Neuronal stem cell (in vitro differentiated cells): Measurements from ENCODE around the gene MED27.

Experiments
- DNase-seq: peaks from one replicate; pipeline ENCODE4 v3.0.0-alpha.2; 2013; ENCODE audit warnings: low spot score
- H2AFZ ChIP-seq: one replicate; pipeline ENCODE4 v1.6.1; 2013; ENCODE audit warnings: mild to moderate bottlenecking, low read length, inconsistent platforms
- H2AK5ac ChIP-seq: 2 replicates; pipeline ENCODE4 v1.6.1; 2013; ENCODE audit warnings: low read depth, mild to moderate bottlenecking, inconsistent platforms, low read length, moderate library complexity, mixed read lengths
- H2BK120ac ChIP-seq: 2 replicates; pipeline ENCODE4 v1.6.1; 2013; ENCODE audit warnings: low read depth, mild to moderate bottlenecking, inconsistent platforms, low read length, moderate library complexity, mixed read lengths
- H2BK12ac ChIP-seq: one replicate; pipeline ENCODE4 v1.6.1; 2013; ENCODE audit warnings: low read length, inconsistent platforms
- H2BK15ac ChIP-seq: 2 replicates; pipeline ENCODE4 v1.6.1; 2013; ENCODE audit warnings: mild to moderate bottlenecking, low read length, inconsistent platforms, mixed read lengths
- H2BK5ac ChIP-seq: one replicate; pipeline ENCODE4 v1.6.1; 2013; ENCODE audit warnings: inconsistent platforms, mild to moderate bottlenecking, low read length, moderate library complexity
- H3K14ac ChIP-seq: one replicate; pipeline ENCODE4 v1.6.1; 2013; ENCODE audit warnings: low read length, inconsistent platforms
- H3K18ac ChIP-seq: 2 replicates; pipeline ENCODE4 v1.6.1; 2013; ENCODE audit warnings: low read length, inconsistent platforms
- H3K23ac ChIP-seq: 2 replicates; pipeline ENCODE4 v1.6.1; 2013; ENCODE audit warnings: low read depth, mild to moderate bottlenecking, mixed read lengths, low read length, inconsistent platforms; ENCODE audit not compliant: poor library complexity
- H3K27ac ChIP-seq: replicated peaks from 3 replicates; pipeline ENCODE4 v1.5.1; 2013; ENCODE audit warnings: low read length, inconsistent platforms
- H3K27me3 ChIP-seq, 3 experiments: 2 replicates each; pipeline ENCODE4 v1.6.1; 2013; ENCODE audit warnings: low read length in 3 of 3, mild to moderate bottlenecking in 2 of 3, inconsistent platforms in 1 of 3, low read depth in 1 of 3, mixed read lengths in 1 of 3, moderate library complexity in 1 of 3; ENCODE audit not compliant: control insufficient read depth in 3 of 3, insufficient read depth in 3 of 3
- H3K36me3 ChIP-seq, 2 donors: replicated peaks in 1 of 2; 2 replicates each; pipeline ENCODE4 v1.6.1; 2013; ENCODE audit warnings: low read length in 2 of 2; ENCODE audit not compliant: control insufficient read depth in 2 of 2, insufficient read depth in 2 of 2
- H3K4ac ChIP-seq: 2 replicates; pipeline ENCODE4 v1.6.1; 2013; ENCODE audit warnings: inconsistent platforms, mild to moderate bottlenecking, low read length, moderate library complexity
- H3K4me1 ChIP-seq, 2 donors: 1 replicate in 1 of 2; 2 replicates in 1 of 2; pipeline ENCODE4 v1.6.1; 2013; ENCODE audit warnings: low read length in 2 of 2, low read depth in 1 of 2; ENCODE audit not compliant: control insufficient read depth in 2 of 2, insufficient read depth in 1 of 2
- H3K4me2 ChIP-seq: one replicate; pipeline ENCODE4 v1.6.1; 2013; ENCODE audit warnings: mild to moderate bottlenecking, low read length, inconsistent platforms; ENCODE audit not compliant: insufficient read depth, poor library complexity, severe bottlenecking
- H3K4me3 ChIP-seq, 2 donors: 2 replicates each; pipeline ENCODE4 v1.5.1; 2013; ENCODE audit warnings: low read length in 2 of 2, mild to moderate bottlenecking in 2 of 2, inconsistent platforms in 1 of 2, moderate library complexity in 1 of 2
- H3K79me1 ChIP-seq: one replicate; pipeline ENCODE4 v1.6.1; 2013; ENCODE audit warnings: low read depth, mild to moderate bottlenecking, inconsistent platforms, low read length, moderate library complexity
- H3K9ac ChIP-seq: one replicate; pipeline ENCODE4 v1.6.1; 2013; ENCODE audit warnings: mild to moderate bottlenecking, low read depth, low read length, inconsistent platforms; ENCODE audit not compliant: poor library complexity
- H3K9me3 ChIP-seq, 2 donors: replicated peaks in 1 of 2; 2 replicates each; pipeline versions ENCODE3 to v1.6.1; 2013; ENCODE audit warnings: low read length in 2 of 2, mild to moderate bottlenecking in 2 of 2, inconsistent platforms in 1 of 2, low read depth in 1 of 2, mixed read lengths in 1 of 2, moderate library complexity in 1 of 2; ENCODE audit not compliant: control insufficient read depth in 2 of 2, insufficient read depth in 1 of 2
- H4K8ac ChIP-seq: one replicate; pipeline ENCODE4 v1.6.1; 2013; ENCODE audit warnings: low read depth, mild to moderate bottlenecking, inconsistent platforms, low read length, moderate library complexity
- H4K91ac ChIP-seq: one replicate; pipeline ENCODE4 v1.6.1; 2013; ENCODE audit warnings: low read length, low read depth, mild to moderate bottlenecking, inconsistent platforms; ENCODE audit not compliant: poor library complexity
- WGBS, 2 donors: extraction: QIAGEN DNeasy Blood & Tissue Kit; methylation state at CpG; one replicate each; pipeline ENCODE4 v1.1.7; 2013; ENCODE audit warnings: missing lambda C conversion rate in 2 of 2, mixed read lengths in 1 of 2; ENCODE audit not compliant: insufficient read length in 2 of 2, insufficient replicate concordance in 1 of 2; ENCODE audit errors: extremely low coverage in 2 of 2; 5-methylcytosine and 5-hydroxymethylcytosine counted together

The MED27 gene

DNA sequence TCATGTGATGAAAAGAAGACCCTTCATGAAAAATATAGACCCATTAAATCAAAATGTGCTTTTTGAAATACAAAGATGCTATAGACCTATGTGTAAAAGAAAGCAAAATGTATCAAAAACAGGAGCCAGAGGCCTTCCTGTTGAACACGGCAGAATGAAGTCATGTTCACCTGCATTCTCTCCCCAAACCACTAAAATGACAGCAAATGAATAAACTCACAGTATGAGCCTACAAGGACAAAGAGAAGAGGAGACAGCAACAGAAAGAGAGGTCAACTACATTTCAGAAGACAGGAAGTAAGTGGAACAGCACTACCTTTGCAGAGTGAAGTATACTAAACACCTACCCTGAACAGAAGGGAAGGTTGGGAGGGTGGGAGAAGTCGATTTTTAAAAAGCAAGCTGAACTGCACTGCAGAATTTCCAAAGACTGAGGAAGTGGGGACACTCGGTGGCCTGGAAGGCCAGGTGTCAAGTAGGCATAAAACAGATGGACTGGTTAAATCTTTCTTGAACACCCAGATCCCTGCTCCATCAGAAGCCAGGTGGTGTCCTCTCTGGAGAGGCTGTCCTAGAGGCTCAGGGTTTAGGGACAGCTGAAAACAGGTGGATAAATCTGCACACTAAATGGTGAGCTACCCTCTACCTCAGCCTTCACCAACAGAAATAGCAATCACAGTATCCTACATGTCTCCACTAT lies 48.9 kb downstream of the MED27 start:
- H3K4me3 ChIP-seq, result no peak overlapping the region
- H2BK12ac ChIP-seq, result no peak overlapping the region
- H2BK15ac ChIP-seq, result no peak overlapping the region
- H3K27me3 ChIP-seq, result no peaks in the 10 kb centered on the region
- no peak for DNase-seq
- no peak overlapping the region for H3K18ac ChIP-seq
- H3K9me3 ChIP-seq, result no peaks in the 10 kb centered on the region
- peaks cover 2% of the 10 kb centered on the region for H3K79me1 ChIP-seq
- no peak overlapping the region for H3K14ac ChIP-seq
- H3K4me1 ChIP-seq, result peaks cover 10 to 50% of the 10 kb centered on the region in 2 donors
- H2BK120ac ChIP-seq, result no peak overlapping the region
- H4K8ac ChIP-seq, result no peak overlapping the region
- H2BK5ac ChIP-seq, result no peak overlapping the region
- no peak overlapping the region for H2AK5ac ChIP-seq
- H3K23ac ChIP-seq, result no peak overlapping the region
- no peak overlapping the region for H3K27ac ChIP-seq
- H3K36me3 ChIP-seq, result no peaks in the 10 kb centered on the region
- H3K9ac ChIP-seq, result no peak overlapping the region
- no peak overlapping the region for H4K91ac ChIP-seq
- WGBS, 2 donors, result no CpG with 5 or more reads among the region's 3 CpGs
- no peak overlapping the region for H3K4me2 ChIP-seq
- H3K4ac ChIP-seq, result no peak overlapping the region
- H2AFZ ChIP-seq, result no peak overlapping the region

DNA sequence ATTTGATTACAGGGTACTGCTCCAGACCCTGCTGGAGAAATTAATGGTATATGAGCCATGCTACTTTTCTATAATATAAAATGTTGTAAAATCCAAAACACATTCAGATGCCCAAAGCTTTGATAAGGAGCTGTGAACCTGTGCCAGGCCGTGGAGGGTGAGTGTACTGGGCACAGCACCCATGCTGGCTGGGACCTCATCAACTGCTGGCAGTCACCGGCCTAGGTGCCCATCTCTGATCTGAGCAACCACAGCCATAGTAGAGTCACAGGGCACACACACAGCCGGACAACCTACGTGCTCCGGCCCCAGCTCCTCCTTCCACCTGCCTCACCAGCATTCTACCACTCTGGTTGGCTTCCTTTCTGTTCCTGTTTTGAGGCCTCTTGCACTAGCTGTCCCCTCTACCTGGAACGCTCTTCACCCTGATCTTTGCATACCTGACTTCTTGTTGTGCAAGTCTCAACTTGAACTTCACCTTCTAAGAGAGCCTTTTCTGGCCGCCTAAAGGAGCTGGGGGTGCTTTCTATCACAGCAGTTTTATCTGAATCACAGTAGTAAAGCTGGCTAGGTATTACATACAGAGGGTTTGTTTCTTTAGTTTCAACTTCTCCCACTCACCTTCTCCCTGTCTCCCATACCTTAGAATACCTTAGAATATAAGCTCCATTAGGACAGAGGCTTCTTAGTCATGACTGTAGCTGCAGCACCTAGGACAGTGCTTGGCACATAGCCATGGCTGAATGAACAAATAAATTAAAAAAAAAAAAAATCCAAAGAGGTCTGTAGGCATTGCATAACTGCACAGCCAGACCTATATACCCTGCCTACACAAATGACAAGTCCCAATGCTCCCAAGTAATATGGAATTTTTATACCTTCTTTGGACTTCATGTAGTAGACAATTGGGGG lies 51.7 kb downstream of the MED27 start:
- no peaks in the 10 kb centered on the region for H3K27me3 ChIP-seq
- no peak overlapping the region for H3K14ac ChIP-seq
- no peak overlapping the region for H2BK5ac ChIP-seq
- H3K18ac ChIP-seq, result no peak overlapping the region
- no peak overlapping the region for H2AFZ ChIP-seq
- H2BK12ac ChIP-seq, result no peak overlapping the region
- no peak overlapping the region for H3K23ac ChIP-seq
- no peak overlapping the region for H3K9ac ChIP-seq
- H3K9me3 ChIP-seq, result no peaks in the 10 kb centered on the region
- no peak for DNase-seq
- no peak overlapping the region for H2BK120ac ChIP-seq
- no peak overlapping the region for H3K4ac ChIP-seq
- peaks cover 12 to 31% of the 10 kb centered on the region in 2 donors for H3K4me1 ChIP-seq
- H3K36me3 ChIP-seq, result no peaks in the 10 kb centered on the region
- no peak overlapping the region for H2BK15ac ChIP-seq
- peaks cover 2% of the 10 kb centered on the region for H3K79me1 ChIP-seq
- H3K27ac ChIP-seq, result no peak overlapping the region
- no peak overlapping the region for H3K4me2 ChIP-seq
- no peak overlapping the region for H2AK5ac ChIP-seq
- peak overlapping the region; percentile 11 for H4K91ac ChIP-seq
- no peak overlapping the region for H3K4me3 ChIP-seq
- no peak overlapping the region for H4K8ac ChIP-seq
- WGBS, 2 donors, result no CpG with 5 or more reads among the region's 7 CpGs

DNA sequence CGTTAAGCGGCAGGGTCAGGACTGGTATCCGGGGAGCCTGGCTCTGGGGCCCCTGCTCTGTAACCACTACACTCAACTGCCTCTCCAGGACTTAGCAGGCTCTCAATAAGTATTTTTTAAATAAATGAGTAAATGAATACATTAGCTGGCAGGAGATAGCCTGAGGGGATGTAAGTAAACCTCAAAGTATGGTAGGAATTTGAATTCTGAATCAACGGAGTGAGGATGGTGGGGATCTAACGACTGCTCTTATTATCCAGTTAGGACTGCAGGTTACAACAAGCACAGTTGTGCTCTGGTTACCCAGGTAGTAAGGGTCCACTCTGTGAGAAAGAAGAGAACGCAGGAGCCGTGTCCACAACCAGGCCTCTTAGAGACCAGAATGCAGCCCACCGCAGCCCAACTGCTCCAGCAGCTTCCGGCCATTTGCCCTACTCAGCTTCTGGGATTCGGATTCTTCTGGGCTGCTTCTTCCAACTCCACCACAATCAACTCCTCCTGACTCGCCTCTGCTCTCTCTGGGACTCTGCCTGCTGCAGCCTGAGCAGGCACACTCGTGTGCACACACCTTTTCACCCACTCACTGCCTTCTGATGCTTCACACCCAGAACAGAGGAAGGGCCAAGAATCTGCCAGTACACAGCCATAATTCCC lies 52.6 kb downstream of the MED27 start:
- no CpG with 5 or more reads among the region's 12 CpGs for WGBS, 2 donors
- no peak overlapping the region for H3K9ac ChIP-seq

DNA sequence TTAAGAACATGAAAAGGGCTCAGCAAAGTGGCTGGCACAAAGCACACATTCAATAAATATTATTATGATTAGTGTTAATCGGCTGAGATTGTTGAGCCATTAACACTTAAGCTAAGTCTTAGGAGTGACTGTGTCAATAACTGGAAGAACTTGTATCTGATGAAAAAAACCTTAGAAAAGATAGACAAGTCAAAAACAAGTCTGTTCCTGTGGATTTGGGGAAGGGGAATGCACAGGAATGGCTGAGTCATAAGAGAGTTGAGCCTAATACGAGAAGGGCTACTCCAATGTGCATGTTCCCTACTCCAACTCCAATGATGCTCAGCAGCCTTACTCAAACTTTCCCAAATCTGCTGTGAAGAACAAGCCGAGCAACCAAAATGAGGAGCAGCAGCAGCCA lies 53.9 kb downstream of the MED27 start:
- Histone ChIP-seq H3K4me1 (peaks cover 9 to 20% of the 10 kb centered on the region in 2 donors), H3K36me3 (no peaks in the 10 kb centered on the region), H2BK12ac (no peak overlapping the region), H2BK5ac (no peak overlapping the region), H3K4me2 (no peak overlapping the region), H4K91ac (no peak overlapping the region), H2AFZ (no peak overlapping the region), H3K79me1 (peaks cover 2% of the 10 kb centered on the region), H2AK5ac (no peak overlapping the region), H3K27me3 (no peaks in the 10 kb centered on the region), H3K27ac (no peak overlapping the region), H3K23ac (no peak overlapping the region), H3K4ac (no peak overlapping the region), H3K4me3 (no peak overlapping the region), H2BK120ac (no peak overlapping the region), H3K9ac (no peak overlapping the region), H4K8ac (no peak overlapping the region), H3K9me3 (no peaks in the 10 kb centered on the region), H3K14ac (no peak overlapping the region), H3K18ac (no peak overlapping the region), H2BK15ac (no peak overlapping the region)
- no CpG with 5 or more reads among the region's 3 CpGs for WGBS, 2 donors
- DNase-seq, result no peak

More for the DNA sequence above, 52.6 kb downstream of the MED27 start:
- H3K18ac ChIP-seq, result no peak overlapping the region
- H3K4me1 ChIP-seq, result peaks cover 9 to 22% of the 10 kb centered on the region in 2 donors
- no peak overlapping the region for H4K91ac ChIP-seq
- H3K14ac ChIP-seq, result peak overlapping the region; percentile 4
- H2BK5ac ChIP-seq, result no peak overlapping the region
- no peak overlapping the region for H2AFZ ChIP-seq
- no peak overlapping the region for H2AK5ac ChIP-seq
- DNase-seq, result no peak
- H4K8ac ChIP-seq, result no peak overlapping the region
- H3K36me3 ChIP-seq, result no peaks in the 10 kb centered on the region
- H3K9me3 ChIP-seq, result no peaks in the 10 kb centered on the region
- H3K79me1 ChIP-seq, result peaks cover 2% of the 10 kb centered on the region
- no peak overlapping the region for H2BK12ac ChIP-seq
- no peak overlapping the region for H2BK15ac ChIP-seq
- no peak overlapping the region for H3K23ac ChIP-seq
- H3K4ac ChIP-seq, result no peak overlapping the region
- H3K4me2 ChIP-seq, result no peak overlapping the region
- no peak overlapping the region for H3K4me3 ChIP-seq
- no peaks in the 10 kb centered on the region for H3K27me3 ChIP-seq
- H3K27ac ChIP-seq, result no peak overlapping the region
- no peak overlapping the region for H2BK120ac ChIP-seq
